Muscle of leg (tissue), 11 donors: ENCODE data around the gene KLRF1. TPM values are rescaled to one million over a fixed set of nuclear protein-coding genes. Genes with fewer than 3 reads are reported as not detected.

Source experiments
- DNase-seq: peaks from one replicate; pipeline ENCODE4 v3.0.0; 2013
- H3K27ac ChIP-seq: one replicate; pipeline ENCODE4 v1.5.1; 2013; ENCODE audit warnings: mild to moderate bottlenecking, low read length, control low read depth
- H3K27me3 ChIP-seq: one replicate; pipeline ENCODE4 v1.6.1; 2013; ENCODE audit warnings: low read length; ENCODE audit not compliant: control insufficient read depth, insufficient read depth
- H3K36me3 ChIP-seq: one replicate; pipeline ENCODE4 v1.6.1; 2013; ENCODE audit warnings: low read length; ENCODE audit not compliant: control insufficient read depth, insufficient read depth
- H3K4me1 ChIP-seq: one replicate; pipeline ENCODE4 v1.6.1; 2013; ENCODE audit warnings: low read length; ENCODE audit not compliant: control insufficient read depth, insufficient read depth
- H3K4me3 ChIP-seq: one replicate; pipeline ENCODE4 v1.5.1; 2013; ENCODE audit warnings: low read length, control low read depth
- H3K9me3 ChIP-seq: replicated peaks from 2 replicates; pipeline ENCODE4 v1.6.1; 2013; ENCODE audit warnings: low read depth, low read length; ENCODE audit not compliant: control insufficient read depth
- whole genome bisulfite sequencing: methylation state at CpG from one replicate; pipeline ENCODE4 v1.1.5; 2013; ENCODE audit warnings: missing lambda C conversion rate; ENCODE audit not compliant: insufficient coverage; 5-methylcytosine and 5-hydroxymethylcytosine counted together
- polyA plus RNA-seq, 8 donors: library from polyadenylated mRNA; unstranded; fragments of 120-200 nt; gene quantifications; one replicate each; pipeline versions ENCODE4 v1.2.1 to v1.2.3, GENCODE V29; 2013; ENCODE audit warnings: inconsistent platforms in 1 of 8, low replicate concordance in 1 of 8; ENCODE audit not compliant: insufficient read length in 8 of 8, insufficient read depth in 1 of 8
- total RNA-seq: library from RNA; stranded (reverse); fragments of 120-200 nt; gene quantifications from one replicate; pipeline ENCODE4 v1.2.4, GENCODE V29; 2013

The KLRF1 gene
- total and polyA plus RNA-seq, 9 donors, result 0.17 to 0.38 (median 0.25) TPM; not detected in 2

DNA sequence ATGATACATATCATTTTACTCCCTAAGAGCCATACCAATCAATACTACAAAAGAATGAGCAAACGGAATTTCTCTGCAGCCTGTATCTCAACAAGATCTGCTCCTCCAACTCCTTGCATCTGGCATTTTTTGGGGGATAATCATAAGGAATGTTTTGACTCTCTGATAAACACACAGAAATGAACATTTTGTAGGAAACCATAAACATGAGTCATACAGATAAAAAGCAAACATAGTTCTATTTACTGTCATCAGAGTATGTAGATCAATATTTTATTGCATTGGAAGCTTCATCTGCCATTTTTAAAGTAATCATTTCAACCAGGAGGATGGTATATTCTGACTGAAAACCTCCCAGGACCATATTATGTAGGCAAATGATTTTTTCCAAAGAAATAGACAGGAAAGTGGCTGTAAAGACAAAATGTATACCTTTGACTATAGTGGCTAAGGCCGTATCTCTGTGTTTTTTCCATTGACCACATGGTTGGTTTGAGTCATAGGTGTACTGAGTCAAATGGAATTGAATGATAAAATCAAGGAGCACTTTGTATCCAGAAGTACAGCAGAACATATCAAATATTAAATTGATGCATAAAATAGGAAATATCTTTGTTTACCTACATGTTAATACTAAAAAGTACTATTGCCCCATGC, 34.2 kb upstream of the KLRF1 start:
- Histone ChIP-seq H3K27me3 (no peaks in the 10 kb centered on the region), H3K4me3 (no peak overlapping the region), H3K4me1 (no peaks in the 10 kb centered on the region), H3K9me3 (no peaks in the 10 kb centered on the region), H3K27ac (no peak overlapping the region), H3K36me3 (no peaks in the 10 kb centered on the region)
- WGBS, result no CpG with 5 or more reads among the region's 2 CpGs
- no peak for DNase-seq

DNA sequence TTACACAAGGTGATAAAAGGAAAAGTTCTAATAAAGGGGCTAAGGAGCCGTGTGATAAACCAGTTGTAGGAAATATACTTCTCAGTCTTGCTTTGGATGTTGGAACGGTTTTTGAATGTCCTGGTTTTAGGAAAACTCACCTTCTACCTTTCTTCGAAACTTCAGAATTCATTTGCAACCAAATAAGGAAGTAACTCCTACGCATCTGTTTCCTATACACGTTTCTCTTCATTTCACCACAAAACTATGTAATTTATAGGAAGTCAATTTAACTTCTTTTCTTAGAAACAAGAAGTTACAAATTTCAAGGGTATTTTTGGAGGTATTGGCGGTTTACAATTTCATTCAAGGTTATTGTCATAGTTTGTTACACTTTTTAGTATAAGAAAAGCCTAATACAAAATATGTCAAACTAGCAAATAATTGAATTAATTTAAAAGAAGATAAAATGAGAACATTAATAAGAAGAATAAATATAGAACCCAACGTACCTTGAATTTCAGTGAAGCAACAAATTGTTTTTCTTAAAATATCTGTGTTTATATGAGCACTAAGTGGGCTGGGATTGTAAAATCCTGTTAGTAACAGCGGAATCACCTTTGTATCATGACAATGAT, 33.4 kb upstream of the KLRF1 start:
- Histone ChIP-seq H3K4me1 (no peaks in the 10 kb centered on the region), H3K36me3 (no peaks in the 10 kb centered on the region), H3K27ac (no peak overlapping the region), H3K4me3 (no peak overlapping the region), H3K9me3 (no peaks in the 10 kb centered on the region), H3K27me3 (no peaks in the 10 kb centered on the region)
- peak; percentile 27 for DNase-seq
- WGBS, result no CpG with 5 or more reads among the region's 8 CpGs

DNA sequence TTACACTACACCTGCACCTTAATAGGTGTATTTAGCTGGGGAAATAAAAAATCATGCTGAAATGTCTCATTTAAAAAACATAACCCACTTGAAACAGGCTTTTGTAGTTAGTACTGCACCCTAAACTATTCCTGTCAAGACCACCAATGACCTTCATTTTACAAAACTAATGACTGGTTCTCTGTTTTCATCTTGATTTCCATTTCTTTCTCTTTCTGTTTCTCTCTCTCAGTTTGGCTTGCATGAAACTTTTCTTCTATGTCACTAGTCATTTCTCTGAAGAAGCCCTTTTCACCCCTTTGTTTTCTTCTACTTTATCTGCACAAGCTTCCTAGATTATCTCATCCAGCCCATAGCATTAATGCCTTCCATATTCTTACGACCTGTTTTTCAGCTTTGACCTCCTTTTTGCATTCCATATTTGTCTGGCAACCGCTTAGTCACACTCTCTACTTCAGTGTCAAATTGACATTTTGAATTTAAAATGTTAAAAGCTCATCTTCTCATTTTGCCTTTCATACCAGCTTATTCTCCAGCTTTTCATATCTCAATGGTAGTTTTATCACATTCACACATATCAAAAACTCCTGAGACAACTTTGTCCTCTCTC, 32.7 kb upstream of the KLRF1 start:
- WGBS, result 67% methylated on average over 2 of the region's 2 CpGs
- no peaks in the 10 kb centered on the region for H3K9me3 ChIP-seq
- no peaks in the 10 kb centered on the region for H3K36me3 ChIP-seq
- H3K27ac ChIP-seq, result no peak overlapping the region
- DNase-seq, result no peak
- no peaks in the 10 kb centered on the region for H3K4me1 ChIP-seq
- H3K27me3 ChIP-seq, result no peaks in the 10 kb centered on the region
- H3K4me3 ChIP-seq, result no peak overlapping the region

DNA sequence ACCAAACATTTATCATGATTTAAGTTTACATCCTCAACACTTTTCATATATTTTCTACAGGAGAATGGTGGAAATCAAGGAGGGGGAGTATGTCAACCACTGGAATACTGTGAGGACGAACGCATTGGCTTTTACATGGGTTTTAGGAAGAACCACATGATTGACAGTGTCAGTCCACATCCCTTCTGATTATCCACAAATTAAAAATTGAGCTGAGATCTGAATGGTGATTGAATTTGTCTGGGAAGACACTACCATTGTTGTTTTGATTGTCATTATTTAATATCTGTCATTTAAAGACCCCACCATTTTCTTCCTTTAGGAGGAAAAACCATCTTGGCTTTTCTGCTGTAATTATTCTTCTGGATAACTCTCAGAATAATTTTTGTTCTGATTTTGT, 31.3 kb upstream of the KLRF1 start:
- H3K27me3 ChIP-seq, result no peaks in the 10 kb centered on the region
- WGBS, result no CpG with 5 or more reads among the region's 2 CpGs
- no peaks in the 10 kb centered on the region for H3K36me3 ChIP-seq
- no peak overlapping the region for H3K4me3 ChIP-seq
- DNase-seq, result no peak
- H3K9me3 ChIP-seq, result no peaks in the 10 kb centered on the region
- H3K27ac ChIP-seq, result no peak overlapping the region
- H3K4me1 ChIP-seq, result no peaks in the 10 kb centered on the region

DNA sequence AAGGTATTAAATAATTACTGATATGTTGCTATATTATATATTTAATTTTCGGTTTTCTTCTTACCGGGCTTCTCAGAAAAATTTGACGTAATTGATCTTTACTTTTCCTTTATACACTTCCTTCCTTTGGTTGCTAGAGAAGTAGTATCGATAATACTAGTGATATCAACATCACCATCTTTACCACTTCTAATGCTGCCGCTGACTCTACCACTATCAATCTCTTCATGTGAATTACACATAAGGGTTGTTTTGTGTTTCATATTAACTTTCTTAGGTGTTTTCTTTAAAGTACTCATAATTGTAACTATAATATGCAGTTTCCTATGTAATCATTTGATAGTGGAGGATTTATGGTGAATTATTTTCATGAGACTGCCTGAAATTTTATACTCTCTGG, 30.9 kb upstream of the KLRF1 start:
- no peak overlapping the region for H3K4me3 ChIP-seq
- WGBS, result no CpG with 5 or more reads among the region's 5 CpGs
- H3K27ac ChIP-seq, result no peak overlapping the region
- H3K9me3 ChIP-seq, result no peaks in the 10 kb centered on the region
- no peak for DNase-seq
- no peaks in the 10 kb centered on the region for H3K36me3 ChIP-seq
- H3K4me1 ChIP-seq, result no peaks in the 10 kb centered on the region
- H3K27me3 ChIP-seq, result no peaks in the 10 kb centered on the region

DNA sequence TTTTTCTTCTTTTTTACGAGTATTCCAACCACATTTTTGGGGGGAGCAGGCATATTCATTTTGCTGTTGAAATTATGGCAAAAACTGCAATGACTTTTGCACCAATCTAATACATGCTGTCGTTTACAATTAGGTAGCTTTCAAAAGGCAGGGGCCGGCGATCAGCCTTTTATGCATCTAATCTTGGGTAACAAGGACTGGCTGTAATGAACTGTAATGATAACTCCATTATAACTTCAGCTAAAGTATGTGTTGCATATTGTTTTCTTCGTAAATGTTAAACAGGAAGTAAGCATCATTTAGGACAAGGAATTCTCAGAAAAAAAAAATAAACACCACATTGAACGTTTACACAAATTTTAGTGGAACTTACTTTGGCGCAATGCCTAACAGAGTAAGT, 30.3 kb upstream of the KLRF1 start:
- no peak overlapping the region for H3K27ac ChIP-seq
- no peaks in the 10 kb centered on the region for H3K27me3 ChIP-seq
- no peaks in the 10 kb centered on the region for H3K36me3 ChIP-seq
- no peaks in the 10 kb centered on the region for H3K9me3 ChIP-seq
- H3K4me1 ChIP-seq, result no peaks in the 10 kb centered on the region
- DNase-seq, result no peak
- no CpG with 5 or more reads among the region's 7 CpGs for WGBS
- H3K4me3 ChIP-seq, result no peak overlapping the region

DNA sequence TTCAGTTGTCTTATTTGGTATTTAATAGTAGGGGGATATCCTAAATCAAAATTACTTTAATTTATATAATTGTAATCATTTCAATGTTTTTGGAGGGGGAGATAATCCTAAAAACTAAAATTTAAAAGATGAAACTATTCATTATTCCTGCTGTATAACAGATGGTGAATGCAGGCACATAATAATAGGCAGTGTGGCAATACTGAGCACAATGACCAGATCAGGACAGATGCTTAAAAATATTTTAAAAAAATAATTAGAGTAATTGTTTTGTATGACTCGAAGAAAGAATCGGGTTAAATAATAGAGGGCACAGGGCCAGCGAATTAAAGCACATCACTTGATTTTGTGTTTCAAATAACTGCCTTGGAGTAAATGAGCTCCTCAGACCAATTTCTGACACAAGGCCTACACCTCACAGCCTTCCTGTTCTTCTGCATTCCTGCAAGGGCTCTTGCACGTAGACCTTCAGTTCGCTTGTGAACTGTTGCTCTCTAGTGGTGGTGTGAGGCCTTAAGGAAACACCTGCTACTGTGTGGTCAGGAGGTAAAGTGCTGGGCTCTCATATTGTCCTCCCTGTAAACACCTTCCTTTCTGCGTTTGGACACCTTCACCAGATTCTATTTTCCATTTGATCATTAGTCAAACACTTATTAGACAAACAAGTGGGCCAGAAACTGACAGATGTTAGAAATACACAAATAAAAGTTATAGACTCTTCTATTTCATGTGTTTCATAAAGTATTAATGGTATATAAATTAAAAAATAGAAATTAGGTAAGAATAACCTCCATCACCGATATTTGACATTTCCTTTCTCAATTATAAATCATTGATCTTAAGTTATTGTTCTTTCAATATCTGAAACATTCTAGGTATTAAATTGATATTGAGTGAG, 29.3 kb upstream of the KLRF1 start:
- peak; percentile 45 for DNase-seq
- Histone ChIP-seq H3K36me3 (no peaks in the 10 kb centered on the region), H3K27me3 (no peaks in the 10 kb centered on the region), H3K4me1 (no peaks in the 10 kb centered on the region), H3K27ac (no peak overlapping the region), H3K4me3 (no peak overlapping the region), H3K9me3 (no peaks in the 10 kb centered on the region)
- no CpG with 5 or more reads among the region's 7 CpGs for WGBS

DNA sequence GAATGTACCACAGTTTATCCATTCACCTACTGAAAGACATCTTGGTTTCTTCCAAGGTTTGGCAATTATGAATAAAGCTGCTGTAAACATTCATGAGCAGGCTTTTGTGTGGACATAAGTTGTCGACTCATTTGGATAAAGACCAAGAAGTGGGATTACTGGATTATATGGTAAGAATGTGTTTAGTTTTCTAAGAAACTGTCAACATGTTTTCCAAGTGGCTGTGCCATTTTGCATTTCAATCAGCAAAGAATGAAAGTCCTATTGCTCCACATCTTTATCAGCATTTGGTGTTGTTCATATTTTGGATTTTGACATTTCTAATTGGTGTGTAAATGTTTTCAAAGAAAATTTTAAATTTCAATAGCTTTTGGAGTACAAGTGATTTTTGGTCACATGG, 27.3 kb upstream of the KLRF1 start:
- Histone ChIP-seq H3K4me1 (no peaks in the 10 kb centered on the region), H3K27me3 (no peaks in the 10 kb centered on the region), H3K36me3 (no peaks in the 10 kb centered on the region), H3K9me3 (no peaks in the 10 kb centered on the region), H3K4me3 (no peak overlapping the region), H3K27ac (no peak overlapping the region)
- 100% methylated on average over 1 of the region's 1 CpG for WGBS
- DNase-seq, result no peak

DNA sequence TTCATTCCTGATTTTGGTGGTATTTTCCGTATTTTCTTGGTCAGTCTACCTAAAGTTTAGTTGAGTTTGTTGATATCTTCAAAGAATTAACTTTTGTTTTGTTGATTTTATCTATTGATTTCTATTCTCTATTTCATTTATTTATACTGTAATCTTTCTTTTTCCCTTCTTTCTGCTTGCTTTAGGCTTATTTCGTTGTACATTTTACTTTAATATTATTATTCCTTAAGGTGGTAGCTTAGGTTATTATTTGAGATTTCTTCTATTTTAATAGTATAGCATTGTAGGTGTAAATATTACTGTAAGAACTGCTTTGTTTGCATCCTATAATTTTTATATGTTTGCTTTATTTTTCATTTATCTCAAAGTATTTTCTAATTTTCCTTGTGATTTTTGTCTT, 21.4 kb upstream of the KLRF1 start:
- Histone ChIP-seq H3K27me3 (no peaks in the 10 kb centered on the region), H3K4me1 (no peaks in the 10 kb centered on the region), H3K36me3 (no peaks in the 10 kb centered on the region), H3K4me3 (no peak overlapping the region), H3K27ac (no peak overlapping the region), H3K9me3 (no peaks in the 10 kb centered on the region)
- WGBS, result no CpG with 5 or more reads among the region's 2 CpGs
- no peak for DNase-seq

DNA sequence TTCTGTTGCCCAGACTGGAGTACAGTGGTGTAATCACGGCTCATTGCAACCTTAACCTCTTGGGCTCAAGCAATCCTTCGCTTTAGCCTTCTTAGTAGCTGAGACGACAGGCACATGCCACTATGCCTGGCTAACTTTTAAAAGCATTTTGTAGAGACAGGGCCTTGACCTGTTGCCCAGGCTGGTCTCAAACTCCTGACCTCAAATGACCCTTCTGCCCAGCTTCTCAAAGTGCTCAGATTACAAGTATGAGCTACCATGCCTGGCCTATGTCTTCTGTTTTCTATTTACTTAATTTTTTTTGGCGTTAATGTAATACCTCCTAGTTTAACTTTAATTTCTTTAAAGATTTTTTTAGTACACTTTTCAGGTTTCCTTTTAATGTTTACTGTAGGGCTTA, 20.6 kb upstream of the KLRF1 start:
- 61% methylated on average over 3 of the region's 4 CpGs for WGBS
- Histone ChIP-seq H3K27me3 (no peaks in the 10 kb centered on the region), H3K4me1 (no peaks in the 10 kb centered on the region), H3K9me3 (no peaks in the 10 kb centered on the region), H3K36me3 (no peaks in the 10 kb centered on the region), H3K27ac (no peak overlapping the region), H3K4me3 (no peak overlapping the region)
- no peak for DNase-seq
